ENCODE results near the gene ANKRD34C.

DNA sequence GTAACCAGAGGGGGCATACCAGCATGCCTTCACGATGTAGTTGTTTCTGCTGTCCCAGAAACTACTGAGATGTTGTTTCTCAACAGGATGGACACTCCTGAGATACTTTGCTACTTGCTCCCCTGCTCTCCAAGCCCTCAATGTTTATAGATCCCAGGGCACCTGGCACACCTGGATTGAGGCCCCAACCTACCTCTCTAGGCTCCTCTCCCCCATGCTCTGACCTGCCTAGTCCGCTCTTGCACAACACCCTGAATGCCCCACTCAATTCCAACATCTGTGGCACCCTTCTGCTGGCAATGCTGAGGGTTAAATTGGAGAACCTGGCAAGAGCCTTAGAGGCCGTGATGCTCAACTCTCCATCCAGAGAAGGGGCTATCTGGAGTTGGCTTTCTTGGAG, 42.5 kb upstream of the ANKRD34C start:
- TF ChIP-seq CTCF (optimal IDR thresholded peaks at IDR 0.05 in 1 of 3, IDR thresholded peaks at IDR 0.05 in 1 of 3, conservative IDR thresholded peaks at IDR 0.05 in 1 of 3; ENCODE audit: extremely low read depth in 1 of 3, insufficient read depth in 2 of 3, low read length in 3 of 3), result no peak
- TF ChIP-seq EZH2 (IDR thresholded peaks at IDR 0.05; ENCODE audit: low read length), result no peak
